ENCODE results near the gene PYGB. TPM values are rescaled to one million over a fixed set of nuclear protein-coding genes. Genes with fewer than 3 reads are reported as not detected.

Gene PYGB
- total RNA-seq, 1 donor: 194 TPM

DNA sequence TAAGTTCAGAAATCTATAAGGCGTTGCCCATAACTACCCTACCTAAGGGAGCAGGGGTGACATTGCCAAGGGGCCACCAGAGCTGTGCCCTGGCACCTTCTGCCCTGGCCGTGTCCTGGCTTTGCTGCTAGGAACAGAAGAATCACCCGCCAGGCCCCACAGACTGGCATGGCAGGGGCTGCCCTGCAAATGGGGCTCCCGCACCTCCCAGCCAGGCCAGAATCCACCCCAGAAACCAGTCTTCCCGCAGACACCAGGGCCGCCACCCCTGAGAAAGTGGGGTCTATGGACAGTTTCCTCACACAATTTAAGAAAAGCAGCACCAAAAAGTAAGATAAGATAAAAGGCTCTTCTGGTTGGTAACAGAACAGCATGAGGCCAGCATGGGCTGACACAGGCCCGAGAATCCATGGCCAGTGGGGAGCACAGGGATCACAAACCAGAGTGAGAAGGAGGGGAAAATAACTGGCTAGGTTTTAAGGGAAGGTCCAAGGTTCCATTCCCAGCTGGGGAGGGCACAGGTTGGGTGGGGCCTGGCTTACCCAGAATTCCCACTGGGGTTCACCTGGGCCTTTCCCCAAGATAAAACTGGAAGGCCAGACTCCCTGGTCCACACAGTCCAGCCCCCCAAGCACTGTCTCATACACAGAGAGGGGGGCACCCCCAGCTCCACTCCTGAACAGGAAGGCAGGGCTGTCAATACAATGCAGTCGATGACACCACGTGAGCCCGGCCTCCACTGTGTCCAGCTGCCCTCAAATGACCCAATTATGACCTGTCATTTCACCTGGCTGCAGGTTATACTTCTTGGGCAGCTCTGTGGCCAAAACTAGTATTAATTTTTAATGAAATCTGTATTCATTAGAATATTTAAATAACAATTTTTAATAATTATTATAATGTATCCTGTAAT is 59.4 kb downstream of the PYGB start:
- peak; percentile 49 for DNase-seq (ENCODE audit: insufficient read length, low spot score, missing footprints)
- Histone ChIP-seq H4K20me1 (ENCODE audit: insufficient read depth, low read length) (no peaks in the 10 kb centered on the region), H3K9me3 (ENCODE audit: low read depth, low read length) (no peaks in the 10 kb centered on the region), H2AFZ (ENCODE audit: low read length) (no peak overlapping the region), H3K4me1 (ENCODE audit: insufficient read depth, low read length) (peaks cover 31% of the 10 kb centered on the region), H3K27ac (ENCODE audit: low read depth, low read length) (no peak overlapping the region), H3K79me2 (ENCODE audit: insufficient read depth, low read length) (no peaks in the 10 kb centered on the region), H3K36me3 (ENCODE audit: insufficient read depth, low read length) (peaks cover 22% of the 10 kb centered on the region), H3K4me3 (ENCODE audit: insufficient read depth, low read length) (no peak overlapping the region), H3K4me2 (ENCODE audit: insufficient read depth, low read length) (no peak overlapping the region), H3K27me3 (ENCODE audit: insufficient read depth, low read length) (no peaks in the 10 kb centered on the region)
- TF ChIP-seq, protein P1, sequence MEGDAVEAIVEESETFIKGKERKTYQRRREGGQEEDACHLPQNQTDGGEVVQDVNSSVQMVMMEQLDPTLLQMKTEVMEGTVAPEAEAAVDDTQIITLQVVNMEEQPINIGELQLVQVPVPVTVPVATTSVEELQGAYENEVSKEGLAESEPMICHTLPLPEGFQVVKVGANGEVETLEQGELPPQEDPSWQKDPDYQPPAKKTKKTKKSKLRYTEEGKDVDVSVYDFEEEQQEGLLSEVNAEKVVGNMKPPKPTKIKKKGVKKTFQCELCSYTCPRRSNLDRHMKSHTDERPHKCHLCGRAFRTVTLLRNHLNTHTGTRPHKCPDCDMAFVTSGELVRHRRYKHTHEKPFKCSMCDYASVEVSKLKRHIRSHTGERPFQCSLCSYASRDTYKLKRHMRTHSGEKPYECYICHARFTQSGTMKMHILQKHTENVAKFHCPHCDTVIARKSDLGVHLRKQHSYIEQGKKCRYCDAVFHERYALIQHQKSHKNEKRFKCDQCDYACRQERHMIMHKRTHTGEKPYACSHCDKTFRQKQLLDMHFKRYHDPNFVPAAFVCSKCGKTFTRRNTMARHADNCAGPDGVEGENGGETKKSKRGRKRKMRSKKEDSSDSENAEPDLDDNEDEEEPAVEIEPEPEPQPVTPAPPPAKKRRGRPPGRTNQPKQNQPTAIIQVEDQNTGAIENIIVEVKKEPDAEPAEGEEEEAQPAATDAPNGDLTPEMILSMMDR (IDR thresholded peaks at IDR 0.05; ENCODE audit: extremely low read depth, low read depth, low read length): no peak

GRCh38 chr20:25308083-25308491 is 60.2 kb downstream of the PYGB start:
- no peak overlapping the region for H3K4me2 ChIP-seq (ENCODE audit: insufficient read depth, low read length)
- H3K79me2 ChIP-seq (ENCODE audit: insufficient read depth, low read length): no peaks in the 10 kb centered on the region
- H3K9me3 ChIP-seq (ENCODE audit: low read depth, low read length): no peaks in the 10 kb centered on the region
- no peak overlapping the region for H3K4me3 ChIP-seq (ENCODE audit: insufficient read depth, low read length)
- no peaks in the 10 kb centered on the region for H4K20me1 ChIP-seq (ENCODE audit: insufficient read depth, low read length)
- no peaks in the 10 kb centered on the region for H3K27me3 ChIP-seq (ENCODE audit: insufficient read depth, low read length)
- H3K27ac ChIP-seq (ENCODE audit: low read depth, low read length): peak overlapping the region; percentile 95
- TF ChIP-seq, protein P1 (IDR thresholded peaks at IDR 0.05; ENCODE audit: extremely low read depth, low read depth, low read length): no peak
- no peak for DNase-seq (ENCODE audit: insufficient read length, low spot score, missing footprints)
- peaks cover 31% of the 10 kb centered on the region for H3K4me1 ChIP-seq (ENCODE audit: insufficient read depth, low read length)
- H3K36me3 ChIP-seq (ENCODE audit: insufficient read depth, low read length): peaks cover 18% of the 10 kb centered on the region
- no peak overlapping the region for H2AFZ ChIP-seq (ENCODE audit: low read length)

GRCh38 chr20:25308671-25309394 is 60.9 kb downstream of the PYGB start:
- TF ChIP-seq, protein P1 (IDR thresholded peaks at IDR 0.05; ENCODE audit: extremely low read depth, low read depth, low read length): no peak
- Histone ChIP-seq H3K27ac (ENCODE audit: low read depth, low read length) (peak overlapping the region; percentile 95), H3K36me3 (ENCODE audit: insufficient read depth, low read length) (peaks cover 13% of the 10 kb centered on the region), H3K9me3 (ENCODE audit: low read depth, low read length) (no peaks in the 10 kb centered on the region), H3K4me3 (ENCODE audit: insufficient read depth, low read length) (peak overlapping the region; percentile 59), H3K79me2 (ENCODE audit: insufficient read depth, low read length) (no peaks in the 10 kb centered on the region), H2AFZ (ENCODE audit: low read length) (peak overlapping the region; percentile 22), H4K20me1 (ENCODE audit: insufficient read depth, low read length) (no peaks in the 10 kb centered on the region), H3K27me3 (ENCODE audit: insufficient read depth, low read length) (no peaks in the 10 kb centered on the region), H3K4me2 (ENCODE audit: insufficient read depth, low read length) (peak overlapping the region; percentile 91), H3K4me1 (ENCODE audit: insufficient read depth, low read length) (peaks cover 31% of the 10 kb centered on the region)
- peak; percentile 93 for DNase-seq (ENCODE audit: insufficient read length, low spot score, missing footprints)
